Stimulated activated CD4-positive, alpha-beta T cell treated with anti-CD3 and anti-CD28 coated beads, Interleukin-1b, Interleukin-23, amount 100 ng/mL, for 48 hours (primary cell): ENCODE data around the gene STX12.
A peak's percentile ranks its signal among the peaks of the same experiment; 100 is the strongest.

Source experiments
- DNase-seq: peaks from one replicate; pipeline ENCODE4 v3.0.0-alpha.2; 2020

Gene STX12

GRCh38 chr1:27872059-27872801 is 99.2 kb downstream of the STX12 start, which contains the start of gene THEMIS2:
THEMIS2 (plus strand) TSS chr1:27872544; CDS start chr1:27872572, 28 bp downstream.
- DNase-seq = peak; percentile 75

GRCh38 chr1:27872802-27873551 is 100.0 kb downstream of the STX12 start:
- peak; percentile 55 for DNase-seq

- no peak for DNase-seq
Measured at GRCh38 chr1:27873671-27874384, 100.8 kb downstream of the STX12 start.
